SK-N-MC (cell line): Measurements from ENCODE around the gene SAMD11.

Experiments used
- EZH2 ChIP-seq: fragments of 200-600 bp; sonication (generic); IDR thresholded peaks from one replicate; pipeline ENCODE4 v1.6.1; 2017; ENCODE audit warnings: antibody characterized with exemption
- POLR2AphosphoS5 ChIP-seq: IDR thresholded peaks from 2 replicates; pipeline ENCODE4 v1.6.1; 2012; ENCODE audit warnings: mild to moderate bottlenecking, low read depth, low read length, borderline replicate concordance

DNA sequence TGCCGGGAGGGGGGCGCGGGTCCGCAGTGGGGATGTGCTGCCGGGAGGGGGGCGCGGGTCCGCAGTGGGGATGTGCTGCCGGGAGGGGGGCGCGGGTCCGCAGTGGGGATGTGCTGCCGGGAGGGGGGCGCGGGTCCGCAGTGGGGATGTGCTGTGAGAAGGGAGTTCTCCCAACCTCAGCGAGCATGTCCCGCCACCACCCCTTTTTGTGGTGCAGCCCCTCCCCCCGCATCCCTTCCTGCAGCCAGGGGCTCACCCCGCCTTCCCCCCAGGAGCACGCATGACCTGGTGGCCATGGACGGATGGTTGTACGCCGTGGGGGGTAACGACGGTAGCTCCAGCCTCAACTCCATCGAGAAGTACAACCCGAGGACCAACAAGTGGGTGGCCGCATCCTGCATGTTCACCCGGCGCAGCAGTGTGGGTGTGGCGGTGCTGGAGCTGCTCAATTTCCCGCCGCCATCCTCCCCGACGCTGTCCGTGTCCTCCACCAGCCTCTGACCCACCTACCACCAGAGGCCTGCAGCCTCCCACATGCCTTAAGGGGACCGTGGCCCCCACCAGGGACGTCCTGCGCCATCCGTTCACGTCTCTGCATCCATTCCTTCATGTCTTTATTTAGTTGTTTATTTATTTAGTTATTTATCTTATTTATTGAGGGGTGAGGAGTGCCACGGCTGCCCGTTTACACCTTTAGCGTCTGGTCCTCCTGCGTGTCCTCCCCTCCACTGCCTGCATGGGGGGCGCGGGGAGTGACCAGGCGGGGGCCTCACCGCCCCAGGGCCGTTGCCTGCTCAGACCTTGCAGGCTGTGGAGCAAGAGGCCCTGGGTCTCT lies 41.2 kb downstream of the SAMD11 start:
- no peak for TF ChIP-seq EZH2
- no peak for TF ChIP-seq POLR2AphosphoS5
